H1 (cell line): ENCODE measurements around the gene PLAC9. TPM values are rescaled to one million over a fixed set of nuclear protein-coding genes. Genes with fewer than 3 reads are reported as not detected.

Source experiments
- CTCF ChIA-PET: fragments of 300-600 bp; sonication (Branson Sonifier 250); formaldehyde crosslinking; loops from one replicate; lab custom pipeline; 2021; ENCODE audit not compliant: partially characterized antibody; lab: Charles Lee
- POLR2A ChIA-PET: fragments of 300-600 bp; sonication (Branson Sonifier 250); formaldehyde crosslinking; loops from one replicate; lab custom pipeline; 2021; ENCODE audit warnings: inconsistent platforms; ENCODE audit not compliant: partially characterized antibody; lab: Charles Lee
- DNase-seq, 2 experiments: peaks; one replicate each; pipeline versions ENCODE4 v3.0.0 to v3.0.0-alpha.2; 2010 to 2022; ENCODE audit warnings: low spot score in 2 of 2, low read depth in 1 of 2, mixed read lengths in 1 of 2
- FAIRE-seq: peaks from 2 replicates; lab custom pipeline; 2011; peaks lifted over from hg19 to GRCh38; lab: Jason Lieb, UNC
- H2AFZ ChIP-seq: 2 replicates; pipeline ENCODE4 v1.8.1; 2012; ENCODE audit warnings: low read length, inconsistent platforms
- H2AK5ac ChIP-seq: 2 replicates; pipeline ENCODE4 v1.6.1; 2013; ENCODE audit warnings: low read depth, low read length
- H2BK120ac ChIP-seq: replicated peaks from 2 replicates; pipeline ENCODE3; 2013; ENCODE audit warnings: low read depth, low read length, inconsistent platforms
- H2BK12ac ChIP-seq: 2 replicates; pipeline ENCODE4 v1.6.1; 2013; ENCODE audit warnings: low read depth, low read length
- H2BK15ac ChIP-seq: 2 replicates; pipeline ENCODE4 v1.6.1; 2013; ENCODE audit warnings: low read length
- H2BK20ac ChIP-seq: 2 replicates; pipeline ENCODE4 v1.6.1; 2013; ENCODE audit warnings: low read length
- H2BK5ac ChIP-seq: 2 replicates; pipeline ENCODE4 v1.6.1; 2013; ENCODE audit warnings: low read depth, low read length
- H3K14ac ChIP-seq: 2 replicates; pipeline ENCODE4 v1.6.1; 2013; ENCODE audit warnings: inconsistent platforms; ENCODE audit not compliant: insufficient read length
- H3K18ac ChIP-seq: 2 replicates; pipeline ENCODE4 v1.6.1; 2013; ENCODE audit warnings: low read length; ENCODE audit errors: extremely low read depth
- H3K23ac ChIP-seq: 2 replicates; pipeline ENCODE4 v1.6.1; 2013; ENCODE audit warnings: inconsistent platforms; ENCODE audit not compliant: insufficient read length
- H3K23me2 ChIP-seq: 2 replicates; pipeline ENCODE4 v1.6.1; 2013; ENCODE audit warnings: low read depth, low read length
- H3K27ac ChIP-seq: 2 replicates; pipeline ENCODE4 v1.6.1; 2011; ENCODE audit warnings: low read depth, low read length, inconsistent platforms
- H3K27me3 ChIP-seq, 4 experiments: replicated peaks in 1 of 4; 1 replicate in 1 of 4; 2 replicates in 3 of 4; pipeline versions ENCODE4 v1.6.1 to v1.8.1; 2011 to 2013; ENCODE audit warnings: low read length in 3 of 4, mild to moderate bottlenecking in 3 of 4, inconsistent platforms in 2 of 4, mixed read lengths in 2 of 4, moderate library complexity in 1 of 4; ENCODE audit not compliant: control insufficient read depth in 3 of 4, insufficient read depth in 3 of 4; ENCODE audit errors: extremely low read depth in 1 of 4
- H3K36me3 ChIP-seq, 4 experiments: 2 replicates each; pipeline versions ENCODE4 v1.6.1 to v1.8.1; 2011 to 2013; ENCODE audit warnings: mild to moderate bottlenecking in 4 of 4, low read length in 3 of 4, moderate library complexity in 2 of 4, control low read depth in 1 of 4, inconsistent platforms in 1 of 4; ENCODE audit not compliant: insufficient read depth in 4 of 4, control insufficient read depth in 2 of 4
- H3K4ac ChIP-seq: replicated peaks from 2 replicates; pipeline ENCODE3; 2013; ENCODE audit warnings: low read length, low read depth, mixed read lengths, inconsistent platforms; ENCODE audit not compliant: insufficient read length
- H3K4me1 ChIP-seq, 4 experiments: replicated peaks in 1 of 4; 1 replicate in 1 of 4; 2 replicates in 3 of 4; pipeline versions ENCODE4 v1.6.1 to v1.8.1; 2011 to 2013; ENCODE audit warnings: low read length in 3 of 4, inconsistent platforms in 2 of 4, mixed read lengths in 1 of 4; ENCODE audit not compliant: insufficient read depth in 4 of 4, control insufficient read depth in 3 of 4
- H3K4me2 ChIP-seq, 2 experiments: 2 replicates each; pipeline versions ENCODE4 v1.6.1 to v1.8.1; 2011 to 2013; ENCODE audit warnings: low read depth in 2 of 2, low read length in 2 of 2, control low read depth in 1 of 2, inconsistent platforms in 1 of 2, mild to moderate bottlenecking in 1 of 2; ENCODE audit not compliant: insufficient read depth in 1 of 2
- H3K4me3 ChIP-seq, 4 experiments: fragments of 200-600, 300-600 bp in 1 of 4; sonication (generic), shearing (Covaris generic), sonication (Bioruptor Twin) in 1 of 4; 2 replicates each; pipeline versions ENCODE4 v1.5.1 to v1.8.1; 2011 to 2016; ENCODE audit warnings: low read length in 4 of 4, low read depth in 3 of 4, control low read depth in 2 of 4, inconsistent platforms in 2 of 4, mild to moderate bottlenecking in 2 of 4, mixed read lengths in 1 of 4, moderate library complexity in 1 of 4; ENCODE audit not compliant: insufficient read depth in 2 of 4; ENCODE audit errors: extremely low read depth in 1 of 4
- H3K56ac ChIP-seq: replicated peaks from 2 replicates; pipeline ENCODE3; 2013; ENCODE audit warnings: low read depth, mild to moderate bottlenecking, mixed read lengths, low read length, inconsistent platforms; ENCODE audit not compliant: insufficient read length
- H3K79me1 ChIP-seq: 2 replicates; pipeline ENCODE4 v1.6.1; 2013; ENCODE audit warnings: low read depth, low read length, control low read depth
- H3K79me2 ChIP-seq, 2 experiments: 2 replicates each; pipeline versions ENCODE4 v1.6.1 to v1.8.1; 2012 to 2013; ENCODE audit warnings: low read length in 2 of 2, mild to moderate bottlenecking in 2 of 2, inconsistent platforms in 1 of 2; ENCODE audit not compliant: insufficient read depth in 2 of 2, control insufficient read depth in 1 of 2
- H3K9ac ChIP-seq, 4 experiments: replicated peaks in 1 of 4; 1 replicate in 1 of 4; 2 replicates in 3 of 4; pipeline versions ENCODE4 v1.6.1 to v1.8.1; 2011 to 2013; ENCODE audit warnings: low read depth in 3 of 4, low read length in 3 of 4, control low read depth in 2 of 4, mild to moderate bottlenecking in 2 of 4, moderate library complexity in 2 of 4, inconsistent platforms in 1 of 4; ENCODE audit errors: extremely low read depth in 1 of 4
- H3K9me3 ChIP-seq, 2 experiments: 2 replicates each; pipeline versions ENCODE4 v1.6.1 to v1.8.1; 2012 to 2013; ENCODE audit warnings: mild to moderate bottlenecking in 2 of 2, moderate library complexity in 2 of 2, control low read depth in 1 of 2, inconsistent platforms in 1 of 2, low read depth in 1 of 2, low read length in 1 of 2, mixed read lengths in 1 of 2; ENCODE audit not compliant: insufficient read depth in 2 of 2
- H4K20me1 ChIP-seq, 2 experiments: replicated peaks in 1 of 2; 2 replicates each; pipeline versions ENCODE3 to v1.8.1; 2011 to 2013; ENCODE audit warnings: inconsistent platforms in 2 of 2, low read length in 2 of 2, mild to moderate bottlenecking in 1 of 2; ENCODE audit not compliant: insufficient read depth in 2 of 2, control insufficient read depth in 1 of 2
- H4K5ac ChIP-seq: 2 replicates; pipeline ENCODE4 v1.6.1; 2013; ENCODE audit warnings: low read length, low read depth, mixed read lengths, inconsistent platforms; ENCODE audit not compliant: insufficient read length
- H4K8ac ChIP-seq: 2 replicates; pipeline ENCODE4 v1.8.0; 2013; ENCODE audit warnings: mild to moderate bottlenecking, moderate library complexity, low read length, inconsistent platforms; ENCODE audit not compliant: insufficient read depth; ENCODE audit errors: extremely low read depth
- H4K91ac ChIP-seq: replicated peaks from 2 replicates; pipeline ENCODE3; 2013; ENCODE audit warnings: low read length, mixed read lengths, inconsistent platforms; ENCODE audit not compliant: insufficient read length
- BACH1 ChIP-seq: IDR thresholded peaks from 2 replicates; pipeline ENCODE4 v1.6.1; 2012; ENCODE audit warnings: low read length, improper control_type of control experiment
- BCL11A ChIP-seq, 2 experiments: IDR thresholded peaks; one replicate each; pipeline ENCODE4 v1.6.1; 2011; ENCODE audit warnings: low read depth in 2 of 2, low read length in 2 of 2, mild to moderate bottlenecking in 2 of 2
- SAP30 ChIP-seq: fragments of 300-600 bp; sonication (generic); IDR thresholded peaks from 2 replicates; pipeline ENCODE4 v1.7.1; 2012; ENCODE audit warnings: low read length, moderate library complexity, mild to moderate bottlenecking, inconsistent platforms; ENCODE audit not compliant: insufficient read depth, insufficient replicate concordance
- SIRT6 ChIP-seq: IDR thresholded peaks from one replicate; pipeline ENCODE4 v1.7.1; 2012; ENCODE audit warnings: low read length, inconsistent platforms
- TBP ChIP-seq: IDR thresholded peaks from 2 replicates; pipeline ENCODE4 v1.6.1; 2011; ENCODE audit warnings: low read depth, low read length, improper control_type of control experiment
- WGBS, 2 experiments: shearing (Covaris generic) in 1 of 2; methylation state at CpG; one replicate each; pipeline versions ENCODE4 v1.1.6 to v1.1.7; 2013 to 2015; ENCODE audit warnings: low lambda C conversion rate in 2 of 2, mixed read lengths in 2 of 2, inconsistent platforms in 1 of 2, low coverage in 1 of 2, missing lambda C conversion rate in 1 of 2; ENCODE audit not compliant: insufficient replicate concordance in 2 of 2, insufficient coverage in 1 of 2, insufficient read length in 1 of 2; ENCODE audit errors: extremely low coverage in 1 of 2, missing lambda C conversion rate in 1 of 2; 5-methylcytosine and 5-hydroxymethylcytosine counted together
- polyA plus RNA-seq, 7 experiments: library from polyadenylated mRNA; depleted of rRNA in 3 of 7; stranded (reverse) in 5 of 7; unstranded in 2 of 7; fragments of >200 nt in 5 of 7; fragments of 200-250 nt in 2 of 7; gene quantifications; 1 replicate in 5 of 7; 2 replicates in 1 of 7; 4 replicates in 1 of 7; pipeline versions ENCODE4 v1.2.1 to v1.2.3, GENCODE V29; 2011 to 2013; ENCODE audit warnings: missing spikeins in 2 of 7, mixed read lengths in 2 of 7
- total RNA-seq: library from RNA; stranded (reverse); fragmentation: NEBNext Ultra II Directional; extraction: Animal tissue kit (Norgen Biotek cat#: 25700); gene quantifications from 2 replicates; pipeline ENCODE4 v1.2.1, GENCODE V29; 2021

The PLAC9 gene
- total and polyA plus RNA-seq, 2 of the 8 experiments (the other 6 are each of a cell fraction or from before 2014, with no cell fraction given) = 8.4 to 16.7 TPM

- no peak overlapping the region for H2BK20ac ChIP-seq
- H4K91ac ChIP-seq = no peak overlapping the region
- no peak overlapping the region for H2BK120ac ChIP-seq
- H4K20me1 ChIP-seq = no peaks in the 10 kb centered on the region
- no peak overlapping the region for H3K27ac ChIP-seq
- H3K36me3 ChIP-seq = no peaks in the 10 kb centered on the region
- H3K14ac ChIP-seq = no peak overlapping the region
- ChIA-PET CTCF (interaction anchor here (0.6 to 4.0 kb wide), 10 partner anchors 12 to 627 kb away, joined by 3 to 19 read pairs (median 3); partner anchors contain the start of gene PLAC9), POLR2A (no interaction called here)
- no peak overlapping the region for H3K18ac ChIP-seq
- no peaks in the 10 kb centered on the region for H3K27me3 ChIP-seq
- TF ChIP-seq BACH1 = no peak
- no peak for TF ChIP-seq SIRT6
- TF ChIP-seq SAP30 = no peak
- no peak for TF ChIP-seq TBP
- no peak for TF ChIP-seq BCL11A (IDR thresholded peaks at IDR 0.05; ENCODE audit: low read depth in 2 of 2, low read length in 2 of 2)
- H3K4me3 ChIP-seq = no peak overlapping the region
- H2AFZ ChIP-seq = no peak overlapping the region
- H2AK5ac ChIP-seq = no peak overlapping the region
- no peaks in the 10 kb centered on the region for H3K9me3 ChIP-seq
- no peak overlapping the region for H2BK12ac ChIP-seq
- H3K9ac ChIP-seq = no peak overlapping the region
- H2BK15ac ChIP-seq = no peak overlapping the region
- no peak for FAIRE-seq
- no peak overlapping the region for H3K4ac ChIP-seq
- 81% methylated on average over 4 of the region's 4 CpGs; no CpG with 5 or more reads in 1 of the 2 experiments for WGBS, 2 experiments
- no peak overlapping the region for H2BK5ac ChIP-seq
- no peaks in the 10 kb centered on the region for H3K79me2 ChIP-seq
- no peaks in the 10 kb centered on the region for H3K23me2 ChIP-seq
- DNase-seq = no peak
- no peak overlapping the region for H3K4me2 ChIP-seq
- H3K56ac ChIP-seq = no peak overlapping the region
- H4K8ac ChIP-seq = no peak overlapping the region
- no peak overlapping the region for H4K5ac ChIP-seq
- no peaks in the 10 kb centered on the region for H3K4me1 ChIP-seq
- H3K23ac ChIP-seq = no peak overlapping the region
- H3K79me1 ChIP-seq = no peaks in the 10 kb centered on the region
These were observed 13.9 kb upstream of the PLAC9 start for GRCh38 chr10:80118669-80119068.
